ENCODE results near the gene TNFRSF12A. TPM values are rescaled to one million over a fixed set of nuclear protein-coding genes. Genes with fewer than 3 reads are reported as not detected.

TNFRSF12A gene
- total and polyA plus RNA-seq, 9 of the 15 experiments (the other 6 are each of a cell fraction or from before 2014, with no cell fraction given) = 0.41 to 61.8 (median 26.5) TPM

DNA sequence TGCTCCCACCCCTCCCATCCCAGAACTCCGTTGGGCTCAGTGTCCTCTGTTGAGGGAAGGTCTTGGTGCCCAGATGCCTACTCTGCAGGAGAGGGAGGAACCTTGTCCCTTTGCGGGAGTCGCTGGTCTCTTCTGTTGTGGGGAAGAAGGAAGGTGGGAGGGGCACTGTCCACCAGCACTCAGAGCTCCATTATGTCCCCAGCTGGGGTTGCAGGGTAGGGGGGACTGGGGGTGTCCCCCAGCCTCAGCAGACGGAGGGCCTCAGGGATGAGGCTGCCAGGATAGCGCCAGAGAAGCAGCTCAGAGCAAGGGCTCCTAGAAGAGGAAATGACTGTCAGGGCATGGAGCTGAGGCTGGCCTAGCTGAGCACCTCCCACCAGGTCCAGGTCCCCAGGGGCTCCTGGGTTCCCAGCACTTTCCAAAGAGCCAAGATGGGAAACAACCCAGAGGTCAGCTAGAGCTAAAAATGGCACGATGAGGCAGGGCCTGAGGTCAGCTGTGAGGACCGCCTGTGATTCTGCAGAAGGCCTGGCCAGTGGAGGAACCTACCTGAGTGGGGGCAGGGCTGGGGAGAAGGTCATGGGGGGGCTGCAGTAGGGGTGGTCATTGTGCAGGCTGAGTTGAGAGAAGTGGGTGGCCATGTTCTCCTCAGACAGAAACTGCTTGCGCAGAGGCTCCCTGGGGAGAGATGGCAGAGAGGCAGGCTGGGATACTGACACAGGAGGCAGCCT, 2.7 kb downstream of the TNFRSF12A start (continued):
- TF ChIP-seq, protein P1, sequence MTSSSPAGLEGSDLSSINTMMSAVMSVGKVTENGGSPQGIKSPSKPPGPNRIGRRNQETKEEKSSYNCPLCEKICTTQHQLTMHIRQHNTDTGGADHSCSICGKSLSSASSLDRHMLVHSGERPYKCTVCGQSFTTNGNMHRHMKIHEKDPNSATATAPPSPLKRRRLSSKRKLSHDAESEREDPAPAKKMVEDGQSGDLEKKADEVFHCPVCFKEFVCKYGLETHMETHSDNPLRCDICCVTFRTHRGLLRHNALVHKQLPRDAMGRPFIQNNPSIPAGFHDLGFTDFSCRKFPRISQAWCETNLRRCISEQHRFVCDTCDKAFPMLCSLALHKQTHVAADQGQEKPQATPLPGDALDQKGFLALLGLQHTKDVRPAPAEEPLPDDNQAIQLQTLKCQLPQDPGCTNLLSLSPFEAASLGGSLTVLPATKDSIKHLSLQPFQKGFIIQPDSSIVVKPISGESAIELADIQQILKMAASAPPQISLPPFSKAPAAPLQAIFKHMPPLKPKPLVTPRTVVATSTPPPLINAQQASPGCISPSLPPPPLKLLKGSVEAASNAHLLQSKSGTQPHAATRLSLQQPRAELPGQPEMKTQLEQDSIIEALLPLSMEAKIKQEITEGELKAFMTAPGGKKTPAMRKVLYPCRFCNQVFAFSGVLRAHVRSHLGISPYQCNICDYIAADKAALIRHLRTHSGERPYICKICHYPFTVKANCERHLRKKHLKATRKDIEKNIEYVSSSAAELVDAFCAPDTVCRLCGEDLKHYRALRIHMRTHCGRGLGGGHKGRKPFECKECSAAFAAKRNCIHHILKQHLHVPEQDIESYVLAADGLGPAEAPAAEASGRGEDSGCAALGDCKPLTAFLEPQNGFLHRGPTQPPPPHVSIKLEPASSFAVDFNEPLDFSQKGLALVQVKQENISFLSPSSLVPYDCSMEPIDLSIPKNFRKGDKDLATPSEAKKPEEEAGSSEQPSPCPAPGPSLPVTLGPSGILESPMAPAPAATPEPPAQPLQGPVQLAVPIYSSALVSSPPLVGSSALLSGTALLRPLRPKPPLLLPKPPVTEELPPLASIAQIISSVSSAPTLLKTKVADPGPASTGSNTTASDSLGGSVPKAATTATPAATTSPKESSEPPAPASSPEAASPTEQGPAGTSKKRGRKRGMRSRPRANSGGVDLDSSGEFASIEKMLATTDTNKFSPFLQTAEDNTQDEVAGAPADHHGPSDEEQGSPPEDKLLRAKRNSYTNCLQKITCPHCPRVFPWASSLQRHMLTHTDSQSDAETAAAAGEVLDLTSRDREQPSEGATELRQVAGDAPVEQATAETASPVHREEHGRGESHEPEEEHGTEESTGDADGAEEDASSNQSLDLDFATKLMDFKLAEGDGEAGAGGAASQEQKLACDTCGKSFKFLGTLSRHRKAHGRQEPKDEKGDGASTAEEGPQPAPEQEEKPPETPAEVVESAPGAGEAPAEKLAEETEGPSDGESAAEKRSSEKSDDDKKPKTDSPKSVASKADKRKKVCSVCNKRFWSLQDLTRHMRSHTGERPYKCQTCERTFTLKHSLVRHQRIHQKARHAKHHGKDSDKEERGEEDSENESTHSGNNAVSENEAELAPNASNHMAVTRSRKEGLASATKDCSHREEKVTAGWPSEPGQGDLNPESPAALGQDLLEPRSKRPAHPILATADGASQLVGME (CRISPR knock-in tag; IDR thresholded peaks at IDR 0.05) = 0 out of 2 replicates have a peak, but pooled peaks have one; percentile 9
- TF ChIP-seq NCOR1 (IDR thresholded peaks at IDR 0.05) = 0 out of 2 replicates have a peak, but pooled peaks have one; percentile 2
- TF ChIP-seq, protein P2, sequence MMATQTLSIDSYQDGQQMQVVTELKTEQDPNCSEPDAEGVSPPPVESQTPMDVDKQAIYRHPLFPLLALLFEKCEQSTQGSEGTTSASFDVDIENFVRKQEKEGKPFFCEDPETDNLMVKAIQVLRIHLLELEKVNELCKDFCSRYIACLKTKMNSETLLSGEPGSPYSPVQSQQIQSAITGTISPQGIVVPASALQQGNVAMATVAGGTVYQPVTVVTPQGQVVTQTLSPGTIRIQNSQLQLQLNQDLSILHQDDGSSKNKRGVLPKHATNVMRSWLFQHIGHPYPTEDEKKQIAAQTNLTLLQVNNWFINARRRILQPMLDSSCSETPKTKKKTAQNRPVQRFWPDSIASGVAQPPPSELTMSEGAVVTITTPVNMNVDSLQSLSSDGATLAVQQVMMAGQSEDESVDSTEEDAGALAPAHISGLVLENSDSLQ (IDR thresholded peaks at IDR 0.05) = 0 out of 2 replicates have a peak, but pooled peaks have one; percentile 16
- TF ChIP-seq NR1H2 (CRISPR knock-in tag; IDR thresholded peaks at IDR 0.05) = peak; percentile 49; the same call in 1 of the 2 replicates
- no peak for TF ChIP-seq ZNF232 (CRISPR knock-in tag; IDR thresholded peaks at IDR 0.05)
- TF ChIP-seq, protein P3, sequence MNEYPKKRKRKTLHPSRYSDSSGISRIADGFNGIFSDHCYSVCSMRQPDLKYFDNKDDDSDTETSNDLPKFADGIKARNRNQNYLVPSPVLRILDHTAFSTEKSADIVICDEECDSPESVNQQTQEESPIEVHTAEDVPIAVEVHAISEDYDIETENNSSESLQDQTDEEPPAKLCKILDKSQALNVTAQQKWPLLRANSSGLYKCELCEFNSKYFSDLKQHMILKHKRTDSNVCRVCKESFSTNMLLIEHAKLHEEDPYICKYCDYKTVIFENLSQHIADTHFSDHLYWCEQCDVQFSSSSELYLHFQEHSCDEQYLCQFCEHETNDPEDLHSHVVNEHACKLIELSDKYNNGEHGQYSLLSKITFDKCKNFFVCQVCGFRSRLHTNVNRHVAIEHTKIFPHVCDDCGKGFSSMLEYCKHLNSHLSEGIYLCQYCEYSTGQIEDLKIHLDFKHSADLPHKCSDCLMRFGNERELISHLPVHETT (CRISPR knock-in tag; conservative IDR thresholded peaks at IDR 0.05 in 1 of 2, IDR thresholded peaks at IDR 0.05 in 1 of 2) = 0 out of 4 replicates have a peak, but pooled peaks of 1 of the 2 experiments have one; percentile 39
- TF ChIP-seq ESRRB (CRISPR knock-in tag; IDR thresholded peaks at IDR 0.05; ENCODE audit: borderline replicate concordance) = no peak
- TF ChIP-seq POLR2AphosphoS5 (IDR thresholded peaks at IDR 0.05; ENCODE audit: control insufficient read depth, insufficient read depth, low read depth, low read length) = peak; percentile 69
- 0 out of 2 replicates have a peak, but pooled peaks have one; percentile 11 for TF ChIP-seq ETV5 (CRISPR knock-in tag; IDR thresholded peaks at IDR 0.05; ENCODE audit: low read depth)
- peak; percentile 1 for TF ChIP-seq SMAD1 (IDR thresholded peaks at IDR 0.05; ENCODE audit: low read depth, low read length, partially characterized antibody)
- peak; percentile 21 for TF ChIP-seq SAP30 (IDR thresholded peaks at IDR 0.05; ENCODE audit: borderline replicate concordance, insufficient read depth, low read depth, low read length, poor library complexity, severe bottlenecking)

Measured in K562 (cell line).